ACC112 (cell line): Measurements from ENCODE around the gene KRTAP2-3.

Experiments used
- H2AFZ ChIP-seq: fragments of 200-600 bp; sonication (generic); one replicate; pipeline ENCODE4 v1.6.0; 2017; ENCODE audit warnings: antibody characterized with exemption, low read length; ENCODE audit not compliant: unreplicated experiment
- H3K27ac ChIP-seq: fragments of 200-600 bp; sonication (generic); 2 replicates; pipeline ENCODE4 v1.5.1; 2014; ENCODE audit warnings: low read depth, mild to moderate bottlenecking, antibody characterized with exemption, low read length, moderate library complexity
- H3K27me3 ChIP-seq: fragments of 200-600 bp; sonication (generic); 2 replicates; pipeline ENCODE4 v1.6.1; 2014; ENCODE audit warnings: mild to moderate bottlenecking, antibody characterized with exemption, low read length, moderate library complexity, mixed read lengths; ENCODE audit not compliant: insufficient read depth
- H3K36me3 ChIP-seq: fragments of 200-600 bp; sonication (generic); 2 replicates; pipeline ENCODE4 v1.6.1; 2016; ENCODE audit warnings: mild to moderate bottlenecking, antibody characterized with exemption, low read length, moderate library complexity, mixed read lengths; ENCODE audit not compliant: insufficient read depth
- H3K4me1 ChIP-seq: fragments of 200-600 bp; sonication (generic); one replicate; pipeline ENCODE4 v1.6.1; 2016; ENCODE audit warnings: low read length, mixed read lengths; ENCODE audit not compliant: insufficient read depth, unreplicated experiment, control insufficient read depth
- H3K4me3 ChIP-seq: fragments of 200-600 bp; sonication (generic); 2 replicates; pipeline ENCODE4 v1.5.1; 2014; ENCODE audit warnings: mild to moderate bottlenecking, low read depth, low read length
- H3K79me2 ChIP-seq: fragments of 200-600 bp; sonication (generic); one replicate; pipeline ENCODE4 v1.6.0; 2016; ENCODE audit warnings: low read length; ENCODE audit not compliant: control insufficient read depth, unreplicated experiment, insufficient read depth

The KRTAP2-3 gene

DNA sequence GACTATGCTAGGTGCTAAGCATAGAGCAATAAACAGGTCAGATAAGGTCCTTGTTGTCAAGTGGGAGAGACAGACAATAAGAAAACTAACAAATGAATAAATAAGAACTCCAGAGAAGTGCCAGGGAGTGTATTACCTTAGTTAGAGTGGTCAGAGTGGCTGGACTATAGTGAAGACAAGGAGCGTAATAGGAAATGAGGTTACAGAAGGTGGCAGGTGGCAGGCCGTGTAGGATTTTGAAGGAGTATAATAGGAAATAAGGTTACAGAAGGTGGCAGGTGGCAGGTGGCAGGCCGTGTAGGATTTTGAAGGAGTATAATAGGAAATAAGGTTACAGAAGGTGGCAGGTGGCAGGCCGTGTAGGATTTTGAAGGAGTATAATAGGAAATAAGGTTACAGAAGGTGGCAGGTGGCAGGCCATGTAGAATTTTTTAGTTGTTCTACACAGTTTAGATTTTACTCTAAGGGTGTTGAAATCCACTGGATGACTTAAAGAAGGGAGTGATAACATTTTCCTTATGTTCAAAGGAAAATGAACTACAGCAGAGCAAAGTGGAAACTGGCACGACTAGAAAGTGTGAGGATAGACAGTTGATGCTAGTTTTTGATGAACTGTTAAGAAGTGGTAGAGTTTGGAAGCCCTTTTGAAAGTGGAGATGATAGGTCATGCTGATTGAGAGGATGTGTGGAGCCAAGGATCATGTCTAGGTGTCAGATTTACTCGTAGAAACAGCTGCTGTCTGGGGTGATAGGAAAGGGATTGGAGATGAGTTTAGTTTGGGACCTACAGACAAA lies 47.4 kb downstream of the KRTAP2-3 start:
- Histone ChIP-seq H3K36me3 (no peaks in the 10 kb centered on the region), H3K27ac (no peak overlapping the region), H2AFZ (no peak overlapping the region), H3K79me2 (no peaks in the 10 kb centered on the region), H3K4me1 (no peaks in the 10 kb centered on the region), H3K4me3 (no peak overlapping the region), H3K27me3 (no peaks in the 10 kb centered on the region)

DNA sequence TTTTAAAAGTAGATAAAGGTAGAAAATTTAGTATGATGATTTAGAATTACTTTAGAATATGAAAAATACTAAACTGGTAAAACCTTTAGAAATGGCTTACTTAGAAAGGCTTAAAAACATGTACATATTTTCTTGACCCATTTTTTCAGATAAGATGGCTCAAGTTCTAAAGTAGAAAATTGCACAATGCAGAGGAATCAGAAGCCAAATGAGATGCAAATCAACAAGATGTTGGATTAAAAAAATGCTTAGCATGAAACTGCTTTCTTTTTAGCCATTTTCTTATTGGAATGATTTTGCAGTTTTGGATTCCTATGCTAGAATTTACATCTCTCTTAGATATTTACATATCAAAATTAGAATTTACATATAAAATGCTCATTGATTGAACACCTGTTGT lies 49.5 kb downstream of the KRTAP2-3 start:
- no peak overlapping the region for H2AFZ ChIP-seq
- H3K79me2 ChIP-seq: no peaks in the 10 kb centered on the region
- H3K4me3 ChIP-seq: no peak overlapping the region
- no peak overlapping the region for H3K27ac ChIP-seq
- H3K36me3 ChIP-seq: no peaks in the 10 kb centered on the region
- no peaks in the 10 kb centered on the region for H3K4me1 ChIP-seq
- H3K27me3 ChIP-seq: no peaks in the 10 kb centered on the region

GRCh38 chr17:41009936-41010335 lies 50.0 kb downstream of the KRTAP2-3 start:
- no peaks in the 10 kb centered on the region for H3K79me2 ChIP-seq
- H3K27me3 ChIP-seq: no peaks in the 10 kb centered on the region
- H3K4me3 ChIP-seq: no peak overlapping the region
- no peaks in the 10 kb centered on the region for H3K36me3 ChIP-seq
- no peak overlapping the region for H3K27ac ChIP-seq
- H3K4me1 ChIP-seq: no peaks in the 10 kb centered on the region
- no peak overlapping the region for H2AFZ ChIP-seq

DNA sequence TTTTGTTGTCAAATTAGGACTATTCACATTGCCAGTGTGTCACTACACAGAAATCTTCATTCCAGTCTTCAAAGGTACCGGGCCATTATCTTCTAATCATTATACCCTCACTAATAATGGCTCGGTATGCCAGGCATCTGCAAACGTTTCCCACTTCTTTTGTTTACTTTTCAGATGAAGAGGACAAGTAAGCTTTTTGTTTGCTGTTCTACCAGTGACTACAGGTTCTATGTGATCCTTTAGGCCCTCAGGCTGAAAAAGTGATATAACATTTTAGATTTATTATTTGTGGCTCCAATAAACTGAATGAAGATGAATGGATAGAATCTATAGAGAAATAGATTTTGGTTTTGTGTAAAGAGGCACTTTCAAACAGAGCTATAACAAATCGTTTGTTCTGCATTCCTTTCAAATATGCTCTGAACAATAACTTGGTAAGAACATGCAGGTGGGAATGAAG lies 50.6 kb downstream of the KRTAP2-3 start:
- Histone ChIP-seq H3K27me3 (no peaks in the 10 kb centered on the region), H3K27ac (no peak overlapping the region), H3K4me1 (no peaks in the 10 kb centered on the region), H3K36me3 (no peaks in the 10 kb centered on the region), H2AFZ (no peak overlapping the region), H3K79me2 (no peaks in the 10 kb centered on the region), H3K4me3 (no peak overlapping the region)
